ENCODE results near the gene LKAAEAR1. TPM values are rescaled to one million over a fixed set of nuclear protein-coding genes. Genes with fewer than 3 reads are reported as not detected.

Gene LKAAEAR1
- total RNA-seq, 6 experiments from 2014 or later = not detected

- Histone ChIP-seq H3K4me3 (no peak overlapping the region), H3K27me3 (no peaks in the 10 kb centered on the region)
- DNase-seq = no peak
These were observed 11.3 kb upstream of the LKAAEAR1 start for GRCh38 chr20:64095455-64095854.

GRCh38 chr20:64093013-64093503 is 8.9 kb upstream of the LKAAEAR1 start:
- H3K4me3 ChIP-seq = no peak overlapping the region
- no peaks in the 10 kb centered on the region for H3K4me1 ChIP-seq
- H3K27me3 ChIP-seq = no peaks in the 10 kb centered on the region
- intact Hi-C loops (cut with DNase I) = no loop called here
- H3K9me3 ChIP-seq = no peaks in the 10 kb centered on the region
- H3K27ac ChIP-seq = no peak overlapping the region
- no peaks in the 10 kb centered on the region for H3K36me3 ChIP-seq
- DNase-seq (no peak), ATAC-seq (peak in 2 of 4 donors; percentile 14 to 18)
- no peak for TF ChIP-seq POLR2A (IDR thresholded peaks at IDR 0.05)
- no peak for TF ChIP-seq CTCF (IDR thresholded peaks at IDR 0.05)
- WGBS (ENCODE audit: insufficient coverage, low coverage, low lambda C conversion rate, missing lambda C conversion rate) = 25% methylated on average over 7 of the region's 9 CpGs

More at GRCh38 chr20:64095455-64095854, 11.3 kb upstream of the LKAAEAR1 start:
- ATAC-seq = no peak
- Histone ChIP-seq H3K27ac (no peak overlapping the region), H3K36me3 (no peaks in the 10 kb centered on the region), H3K9me3 (no peaks in the 10 kb centered on the region), H3K4me1 (no peaks in the 10 kb centered on the region)
- WGBS (ENCODE audit: insufficient coverage, low coverage, low lambda C conversion rate, missing lambda C conversion rate) = 56% methylated on average over 3 of the region's 4 CpGs
- intact Hi-C loops (cut with DNase I) = no loop called here
- TF ChIP-seq CTCF (IDR thresholded peaks at IDR 0.05) (no peak), POLR2A (IDR thresholded peaks at IDR 0.05) (no peak)

- Histone ChIP-seq H3K4me3 (no peak overlapping the region), H3K27ac (no peak overlapping the region), H3K27me3 (no peaks in the 10 kb centered on the region), H3K4me1 (no peaks in the 10 kb centered on the region), H3K9me3 (no peaks in the 10 kb centered on the region), H3K36me3 (no peaks in the 10 kb centered on the region)
- no peak for DNase-seq
- intact Hi-C loops (cut with DNase I) = no loop called here
- WGBS (ENCODE audit: insufficient coverage, low coverage, low lambda C conversion rate, missing lambda C conversion rate) = 21% methylated on average over 12 of the region's 27 CpGs
- TF ChIP-seq POLR2A (IDR thresholded peaks at IDR 0.05) (no peak), CTCF (IDR thresholded peaks at IDR 0.05) (no peak)
- peak in 3 of 4 donors; percentile 4 to 23 (median 18) for ATAC-seq
These were observed 8.2 kb upstream of the LKAAEAR1 start for GRCh38 chr20:64092258-64093012.

GRCh38 chr20:64091770-64092169 is 7.6 kb upstream of the LKAAEAR1 start:
- no peak overlapping the region for H3K27ac ChIP-seq
- TF ChIP-seq POLR2A (IDR thresholded peaks at IDR 0.05) = no peak
- TF ChIP-seq CTCF (IDR thresholded peaks at IDR 0.05) = no peak
- WGBS (ENCODE audit: insufficient coverage, low coverage, low lambda C conversion rate, missing lambda C conversion rate) = 4% methylated on average over 5 of the region's 16 CpGs
- no peak for DNase-seq
- no peaks in the 10 kb centered on the region for H3K27me3 ChIP-seq
- H3K9me3 ChIP-seq = no peaks in the 10 kb centered on the region
- H3K4me1 ChIP-seq = no peaks in the 10 kb centered on the region
- intact Hi-C loops (cut with DNase I) = no loop called here
- no peak overlapping the region for H3K4me3 ChIP-seq
- ATAC-seq = peak in 1 of 4 donors; percentile 21
- H3K36me3 ChIP-seq = no peaks in the 10 kb centered on the region
